ENCODE results near the gene SFTA2. TPM values are rescaled to one million over a fixed set of nuclear protein-coding genes. Genes with fewer than 3 reads are reported as not detected.

Gene SFTA2
- total and polyA plus RNA-seq, 11 donors, result not detected

- peaks cover 0 to 8% (median 0%) of the 10 kb centered on the region in 9 donors for H3K27me3 ChIP-seq
- no peaks in the 10 kb centered on the region for H3K9me3 ChIP-seq
- no peak for TF ChIP-seq CTCF (IDR thresholded peaks at IDR 0.05)
- TF ChIP-seq POLR2A (IDR thresholded peaks at IDR 0.05), result no peak
- intact Hi-C loops (cut with DNase I), result loop anchor here in 1 of 10 donors (10.0 kb wide), 1 partner anchor 56 kb away; no protein-coding TSS in a partner anchor
- DNase-seq (no peak), ATAC-seq (no peak)
- no peak overlapping the region for H3K4me3 ChIP-seq
- H3K36me3 ChIP-seq, result no peaks in the 10 kb centered on the region
- WGBS, 4 donors, result 93 to 96% (median 94%) methylated on average over 6 of the region's 6 CpGs
- H3K27ac ChIP-seq, result no peak overlapping the region
- no peaks in the 10 kb centered on the region for H3K4me1 ChIP-seq
Measured at GRCh38 chr6:30948811-30949210, 16.8 kb upstream of the SFTA2 start.

- intact Hi-C loops (cut with DNase I), result loop anchor here in 1 of 10 donors (10.0 kb wide), 1 partner anchor 58 kb away; no protein-coding TSS in a partner anchor
- Histone ChIP-seq H3K4me3 (no peak overlapping the region), H3K4me1 (peaks cover 0 to 8% (median 4%) of the 10 kb centered on the region in 12 donors), H3K9me3 (no peaks in the 10 kb centered on the region), H3K36me3 (no peaks in the 10 kb centered on the region), H3K27ac (no peak overlapping the region), H3K27me3 (peaks cover 0 to 13% (median 0%) of the 10 kb centered on the region in 9 donors)
- DNase-seq (no peak), ATAC-seq (no peak)
- WGBS, 4 donors, result 82 to 88% (median 84%) methylated on average over 4 of the region's 4 CpGs
- TF ChIP-seq POLR2A (IDR thresholded peaks at IDR 0.05), result no peak
- no peak for TF ChIP-seq CTCF (IDR thresholded peaks at IDR 0.05)
Measured at GRCh38 chr6:30947231-30947630, 15.3 kb upstream of the SFTA2 start.

- H3K36me3 ChIP-seq, result no peaks in the 10 kb centered on the region
- DNase-seq, result no peak
- TF ChIP-seq POLR2A (IDR thresholded peaks at IDR 0.05), result no peak
- no peak for TF ChIP-seq CTCF (IDR thresholded peaks at IDR 0.05)
- no peaks in the 10 kb centered on the region for H3K9me3 ChIP-seq
- H3K4me3 ChIP-seq, result no peak overlapping the region
- peaks cover 0 to 10% (median 4%) of the 10 kb centered on the region in 12 donors for H3K4me1 ChIP-seq
- H3K27me3 ChIP-seq, result peaks cover 0 to 7% (median 0%) of the 10 kb centered on the region in 9 donors
- H3K27ac ChIP-seq, result no peak overlapping the region
- no peak for ATAC-seq
- WGBS, 4 donors, result 85 to 92% (median 88%) methylated on average over 5 of the region's 5 CpGs
- intact Hi-C loops (cut with DNase I), result loop anchor here in 1 of 10 donors (10.0 kb wide), 1 partner anchor 60 kb away; no protein-coding TSS in a partner anchor
Measured at GRCh38 chr6:30945281-30945680, 13.3 kb upstream of the SFTA2 start.

GRCh38 chr6:30944051-30944450 lies 12.1 kb upstream of the SFTA2 start:
- DNase-seq (no peak), ATAC-seq (no peak)
- no peaks in the 10 kb centered on the region for H3K9me3 ChIP-seq
- TF ChIP-seq CTCF (IDR thresholded peaks at IDR 0.05) (no peak), POLR2A (IDR thresholded peaks at IDR 0.05) (no peak)
- H3K4me1 ChIP-seq, result peaks cover 0 to 10% (median 4%) of the 10 kb centered on the region in 12 donors
- WGBS, 4 donors, result 86 to 95% (median 91%) methylated on average over 4 of the region's 4 CpGs
- no peak overlapping the region for H3K4me3 ChIP-seq
- intact Hi-C loops (cut with DNase I), result loop anchor here in 1 of 10 donors (10.0 kb wide), 1 partner anchor 61 kb away; no protein-coding TSS in a partner anchor
- no peak overlapping the region for H3K27ac ChIP-seq
- H3K36me3 ChIP-seq, result no peaks in the 10 kb centered on the region
- H3K27me3 ChIP-seq, result peaks cover 0 to 7% (median 0%) of the 10 kb centered on the region in 9 donors
